GM23248 (cell line): Measurements from ENCODE around the gene ANGPTL2. TPM values are rescaled to one million over a fixed set of nuclear protein-coding genes. Genes with fewer than 3 reads are reported as not detected.
"Not testable (repeated sequence)": the region's sequence is repeated elsewhere in the genome, so short reads cannot be mapped to it uniquely, and the experiment has no call there.

Experiments used
- DNase-seq: peaks from one replicate; pipeline ENCODE4 v3.0.0-alpha.2; 2015
- H2AFZ ChIP-seq: fragments of 200-600 bp; sonication (generic); 2 replicates; pipeline ENCODE4 v1.6.1; 2016; ENCODE audit warnings: antibody characterized with exemption
- H3F3A ChIP-seq: fragments of 200-600 bp; sonication (generic); 2 replicates; pipeline ENCODE4 v1.6.1; 2016; ENCODE audit warnings: mild to moderate bottlenecking, antibody characterized with exemption, mixed run types; ENCODE audit not compliant: insufficient read depth
- H3K27ac ChIP-seq: fragments of 200-600 bp; sonication (generic); 2 replicates; pipeline ENCODE4 v1.5.1; 2016; ENCODE audit warnings: mild to moderate bottlenecking
- H3K27me3 ChIP-seq: fragments of 200-600 bp; sonication (generic); replicated peaks from 2 replicates; pipeline ENCODE4 v1.6.1; 2016; ENCODE audit warnings: mild to moderate bottlenecking; ENCODE audit not compliant: insufficient read depth
- H3K36me3 ChIP-seq: fragments of 200-600 bp; sonication (generic); 2 replicates; pipeline ENCODE4 v1.6.1; 2016; ENCODE audit warnings: low read depth, mild to moderate bottlenecking
- H3K4me1 ChIP-seq: fragments of 200-600 bp; sonication (generic); 2 replicates; pipeline ENCODE4 v1.6.1; 2016; ENCODE audit warnings: mild to moderate bottlenecking; ENCODE audit not compliant: insufficient read depth
- H3K4me2 ChIP-seq: fragments of 200-600 bp; sonication (generic); one replicate; pipeline ENCODE4 v1.6.1; 2016; ENCODE audit warnings: mild to moderate bottlenecking; ENCODE audit not compliant: unreplicated experiment
- H3K4me3 ChIP-seq: fragments of 200-600 bp; sonication (generic); 2 replicates; pipeline ENCODE4 v1.5.1; 2016; ENCODE audit warnings: mild to moderate bottlenecking
- H3K79me2 ChIP-seq: fragments of 200-600 bp; sonication (generic); 2 replicates; pipeline ENCODE4 v1.6.1; 2016; ENCODE audit warnings: mild to moderate bottlenecking; ENCODE audit not compliant: insufficient read depth
- H3K9ac ChIP-seq: fragments of 200-600 bp; sonication (generic); 2 replicates; pipeline ENCODE4 v1.6.1; 2016; ENCODE audit warnings: mild to moderate bottlenecking
- H3K9me2 ChIP-seq: fragments of 200-600 bp; sonication (generic); 2 replicates; pipeline ENCODE4 v1.6.1; 2016; ENCODE audit warnings: mixed run types, mild to moderate bottlenecking, moderate library complexity; ENCODE audit not compliant: insufficient read depth
- H3K9me3 ChIP-seq: fragments of 200-600 bp; sonication (generic); one replicate; pipeline ENCODE4 v1.6.1; 2017; ENCODE audit warnings: low read depth
- H4K20me1 ChIP-seq: fragments of 200-600 bp; sonication (generic); 2 replicates; pipeline ENCODE4 v1.6.0; 2016; ENCODE audit not compliant: insufficient read depth
- EZH2 ChIP-seq: fragments of 200-600 bp; sonication (generic); IDR thresholded peaks from 2 replicates; pipeline ENCODE4 v1.6.1; 2018; ENCODE audit warnings: antibody characterized with exemption, mild to moderate bottlenecking; ENCODE audit not compliant: insufficient read depth, poor library complexity, severe bottlenecking
- EZH2phosphoT487 ChIP-seq: fragments of 200-600 bp; sonication (generic); IDR thresholded peaks from 2 replicates; pipeline ENCODE4 v1.6.1; 2018; ENCODE audit warnings: antibody characterized with exemption, moderate library complexity, mild to moderate bottlenecking, low read depth; ENCODE audit not compliant: insufficient read depth
- WGBS, 2 experiments: methylation state at CpG; one replicate each; pipeline ENCODE4 v1.1.6; 2015 to 2017; ENCODE audit warnings: low lambda C conversion rate in 2 of 2, low coverage in 1 of 2; ENCODE audit errors: missing lambda C conversion rate in 2 of 2; 5-methylcytosine and 5-hydroxymethylcytosine counted together
- in situ Hi-C: fragments of 300-500 bp; cut with MboI; formaldehyde crosslinking; loops from 2 replicates; pipeline ENCODE4 v1.15.0; 2020
- polyA plus RNA-seq: library from polyadenylated mRNA; unstranded; fragments of >200 nt; fragmentation: Nextera tagmentation; extraction: Ambion mirVana; gene quantifications from 2 replicates; pipeline ENCODE4 v1.2.1, GENCODE V29; 2016
- total RNA-seq: library from RNA; depleted of rRNA; stranded (reverse); fragments of >200 nt; shearing (Covaris generic); gene quantifications from 2 replicates; pipeline ENCODE4 v1.2.3, GENCODE V29; 2014; rRNA removed

Gene ANGPTL2
- 9.0 and 12.3 TPM in 2 replicates for total RNA-seq
- polyA plus RNA-seq = 8.8 and 9.5 TPM in 2 replicates

GRCh38 chr9:127122176-127123063 lies at the start of gene ANGPTL2:
TSS of gene ANGPTL2 (minus strand) at chr9:127122635. CDS start at chr9:127108731, 13,904 bp downstream.
- TF ChIP-seq EZH2 = no peak
- no peak for TF ChIP-seq EZH2phosphoT487
- peaks cover 7% of the 10 kb centered on the region; the same call in 1 of the 2 replicates for H3F3A ChIP-seq
- in situ Hi-C loops = no loop called here
- H3K27me3 ChIP-seq = no peaks in the 10 kb centered on the region
- H3K9me3 ChIP-seq = no peaks in the 10 kb centered on the region
- H3K4me1 ChIP-seq = peaks cover 14% of the 10 kb centered on the region
- peak within 1 kb of the TSS; percentile 90 for H3K9ac ChIP-seq
- peak within 1 kb of the TSS; percentile 83 for H3K27ac ChIP-seq
- no peaks in the 10 kb centered on the region for H3K36me3 ChIP-seq
- no peaks in the 10 kb centered on the region for H4K20me1 ChIP-seq
- peak within 1 kb of the TSS; percentile 76 for H3K4me3 ChIP-seq
- H3K79me2 ChIP-seq = no peaks in the 10 kb centered on the region
- H2AFZ ChIP-seq = peak within 1 kb of the TSS; percentile 77
- peak within 1 kb of the TSS; percentile 95 for H3K4me2 ChIP-seq
- DNase-seq = peak; percentile 95
- no peaks in the 10 kb centered on the region for H3K9me2 ChIP-seq
- 0 to 2% methylated on average over 21 to 43 of the region's 43 CpGs for WGBS, 2 experiments

DNA sequence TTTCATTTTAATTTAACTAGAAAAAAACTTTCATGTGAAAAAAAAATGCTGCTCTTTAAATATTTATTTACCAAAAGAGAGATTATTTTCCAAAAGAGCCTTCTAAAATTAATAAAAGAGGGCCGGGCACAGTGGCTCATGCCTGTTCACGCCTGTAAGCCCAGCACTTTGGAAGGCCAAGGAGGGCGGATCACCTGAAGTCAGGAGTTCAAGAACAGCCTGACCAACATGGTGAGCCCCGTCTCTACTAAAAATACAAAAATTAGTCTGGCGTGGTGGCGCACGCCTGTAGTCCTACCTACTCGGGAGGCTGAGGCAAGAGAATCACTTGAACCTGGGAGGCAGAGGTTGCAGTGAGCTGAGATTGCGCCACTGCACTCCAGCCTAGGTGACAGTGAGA lies 48.9 kb upstream of the ANGPTL2 start:
- in situ Hi-C loops, H3F3A ChIP-seq, H3K4me2 ChIP-seq, H3K9me3 ChIP-seq, H3K9ac ChIP-seq, H3K4me3 ChIP-seq, DNase-seq, H3K79me2 ChIP-seq, H3K36me3 ChIP-seq, H3K27me3 ChIP-seq, H4K20me1 ChIP-seq, H3K27ac ChIP-seq, H3K9me2 ChIP-seq, H3K4me1 ChIP-seq, H2AFZ ChIP-seq: not testable (repeated sequence)
- 90 to 92% methylated on average over 9 of the region's 9 CpGs for WGBS, 2 experiments

DNA sequence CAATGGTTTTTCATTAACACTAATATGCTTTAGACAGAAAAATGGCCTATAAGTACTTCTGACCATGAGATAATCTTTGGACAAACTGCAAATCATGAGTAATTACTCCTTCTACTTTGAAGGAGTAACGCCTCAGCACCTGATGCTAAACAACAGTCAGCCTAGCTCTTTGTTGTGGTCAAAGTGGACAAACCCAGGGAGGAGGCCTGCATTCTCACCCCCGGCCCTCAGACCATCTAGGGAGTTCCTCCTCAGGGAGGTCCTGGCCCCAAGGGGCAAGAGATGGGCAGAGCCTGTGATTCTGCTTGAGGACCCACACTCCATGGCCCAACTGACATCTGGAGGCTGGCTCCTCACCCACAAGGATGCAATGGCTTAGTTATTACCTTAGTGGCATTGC lies 48.2 kb upstream of the ANGPTL2 start:
- DNase-seq = no peak
- no peaks in the 10 kb centered on the region for H3K9me2 ChIP-seq
- no peak overlapping the region for H3K4me3 ChIP-seq
- no peaks in the 10 kb centered on the region for H3K9me3 ChIP-seq
- H3K36me3 ChIP-seq = no peaks in the 10 kb centered on the region
- no peak for TF ChIP-seq EZH2
- no peak for TF ChIP-seq EZH2phosphoT487
- H4K20me1 ChIP-seq = no peaks in the 10 kb centered on the region
- no peak overlapping the region for H2AFZ ChIP-seq
- no peak overlapping the region for H3K4me2 ChIP-seq
- 92 to 94% methylated on average over 1 to 2 of the region's 2 CpGs for WGBS, 2 experiments
- no peak overlapping the region for H3K9ac ChIP-seq
- in situ Hi-C loops = no loop called here
- H3K4me1 ChIP-seq = 0 out of 2 replicates have a peak, but pooled peaks cover 5% of the 10 kb centered on the region
- no peaks in the 10 kb centered on the region for H3K79me2 ChIP-seq
- no peaks in the 10 kb centered on the region for H3K27me3 ChIP-seq
- H3K27ac ChIP-seq = no peak overlapping the region
- H3F3A ChIP-seq = no peaks in the 10 kb centered on the region

- no peaks in the 10 kb centered on the region for H3K79me2 ChIP-seq
- in situ Hi-C loops = no loop called here
- H3K4me2 ChIP-seq = no peak overlapping the region
- H3K4me1 ChIP-seq = 0 out of 2 replicates have a peak, but pooled peaks cover 8% of the 10 kb centered on the region
- no peaks in the 10 kb centered on the region for H3K27me3 ChIP-seq
- H2AFZ ChIP-seq = no peak overlapping the region
- no peak for DNase-seq
- no peak for TF ChIP-seq EZH2phosphoT487
- TF ChIP-seq EZH2 = no peak
- H3F3A ChIP-seq = no peaks in the 10 kb centered on the region
- H3K9me3 ChIP-seq = no peaks in the 10 kb centered on the region
- no peak overlapping the region for H3K27ac ChIP-seq
- H4K20me1 ChIP-seq = no peaks in the 10 kb centered on the region
- H3K9me2 ChIP-seq = no peaks in the 10 kb centered on the region
- no peak overlapping the region for H3K4me3 ChIP-seq
- H3K9ac ChIP-seq = no peak overlapping the region
- H3K36me3 ChIP-seq = no peaks in the 10 kb centered on the region
- 80 to 83% methylated on average over 4 of the region's 4 CpGs for WGBS, 2 experiments
These were observed 47.7 kb upstream of the ANGPTL2 start for GRCh38 chr9:127170103-127170502.
